LNCaP clone FGC (cell line): Measurements from ENCODE around the gene DLGAP1.

ENCODE experiments used
- DNase-seq: peaks from one replicate; pipeline ENCODE4 v3.0.0-alpha.2; 2011; ENCODE audit warnings: low read depth
- H3K4me3 ChIP-seq: 2 replicates; pipeline ENCODE4 v1.5.1; 2011; ENCODE audit warnings: mild to moderate bottlenecking, low read depth, low read length, control low read depth
- TF ChIP-seq, protein P1 (sequence below): IDR thresholded peaks from 2 replicates; pipeline ENCODE4 v1.5.1; 2012; ENCODE audit warnings: mild to moderate bottlenecking; ENCODE audit not compliant: control insufficient read depth, insufficient read depth; ENCODE audit errors: extremely low read depth

Gene DLGAP1

DNA sequence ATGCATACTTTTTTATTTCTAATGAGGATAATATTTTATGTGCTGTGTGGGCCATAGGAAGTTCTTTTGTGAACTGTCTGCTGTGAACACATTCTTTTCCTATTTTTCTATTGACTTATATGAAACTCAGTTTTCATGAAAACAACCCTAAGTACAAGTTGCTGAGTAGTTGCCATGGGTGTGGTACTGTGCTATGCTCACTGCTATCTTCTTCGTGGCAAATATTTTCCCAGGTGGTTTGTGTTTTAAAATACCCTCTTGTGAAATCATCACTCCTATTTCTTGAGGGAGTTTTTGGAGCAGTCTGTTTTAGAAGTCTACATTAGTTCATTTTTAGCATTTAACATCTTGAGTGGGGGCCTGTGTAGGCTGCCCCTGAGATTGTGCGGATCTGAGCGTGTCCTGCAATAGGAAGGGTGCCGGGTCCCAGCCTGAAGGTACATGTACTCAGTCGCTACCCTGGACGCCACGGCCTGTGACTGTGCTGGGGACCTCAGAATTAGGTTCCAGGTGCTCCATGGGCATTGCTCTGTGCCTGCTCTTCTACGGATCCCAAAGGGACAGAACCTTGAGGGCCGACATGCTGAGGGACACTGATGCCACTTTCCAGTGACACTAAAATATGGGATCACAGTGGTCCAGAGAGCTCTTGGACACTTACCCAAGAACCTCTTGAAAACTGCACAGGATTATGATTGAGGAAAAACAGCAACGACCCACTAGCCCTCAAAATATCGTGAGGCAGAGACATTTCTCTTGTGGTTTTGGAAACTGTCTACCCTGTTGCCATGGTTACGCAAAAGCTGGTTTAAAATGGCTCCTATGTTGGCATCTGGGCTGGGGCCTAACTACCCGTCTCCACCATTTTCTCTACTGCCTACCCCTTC is 524.7 kb downstream of the DLGAP1 start:
- TF ChIP-seq, protein P1, sequence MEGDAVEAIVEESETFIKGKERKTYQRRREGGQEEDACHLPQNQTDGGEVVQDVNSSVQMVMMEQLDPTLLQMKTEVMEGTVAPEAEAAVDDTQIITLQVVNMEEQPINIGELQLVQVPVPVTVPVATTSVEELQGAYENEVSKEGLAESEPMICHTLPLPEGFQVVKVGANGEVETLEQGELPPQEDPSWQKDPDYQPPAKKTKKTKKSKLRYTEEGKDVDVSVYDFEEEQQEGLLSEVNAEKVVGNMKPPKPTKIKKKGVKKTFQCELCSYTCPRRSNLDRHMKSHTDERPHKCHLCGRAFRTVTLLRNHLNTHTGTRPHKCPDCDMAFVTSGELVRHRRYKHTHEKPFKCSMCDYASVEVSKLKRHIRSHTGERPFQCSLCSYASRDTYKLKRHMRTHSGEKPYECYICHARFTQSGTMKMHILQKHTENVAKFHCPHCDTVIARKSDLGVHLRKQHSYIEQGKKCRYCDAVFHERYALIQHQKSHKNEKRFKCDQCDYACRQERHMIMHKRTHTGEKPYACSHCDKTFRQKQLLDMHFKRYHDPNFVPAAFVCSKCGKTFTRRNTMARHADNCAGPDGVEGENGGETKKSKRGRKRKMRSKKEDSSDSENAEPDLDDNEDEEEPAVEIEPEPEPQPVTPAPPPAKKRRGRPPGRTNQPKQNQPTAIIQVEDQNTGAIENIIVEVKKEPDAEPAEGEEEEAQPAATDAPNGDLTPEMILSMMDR: no peak
- H3K4me3 ChIP-seq: no peak overlapping the region
- DNase-seq: no peak

GRCh38 chr18:3924455-3924854 is 530.7 kb downstream of the DLGAP1 start:
- DNase-seq: no peak
- TF ChIP-seq, protein P1: no peak

GRCh38 chr18:3923750-3924149 is 531.4 kb downstream of the DLGAP1 start:
- DNase-seq: no peak
- H3K4me3 ChIP-seq: no peak overlapping the region
- TF ChIP-seq, protein P1: no peak

More at GRCh38 chr18:3924455-3924854, 530.7 kb downstream of the DLGAP1 start:
- no peak overlapping the region for H3K4me3 ChIP-seq

DNA sequence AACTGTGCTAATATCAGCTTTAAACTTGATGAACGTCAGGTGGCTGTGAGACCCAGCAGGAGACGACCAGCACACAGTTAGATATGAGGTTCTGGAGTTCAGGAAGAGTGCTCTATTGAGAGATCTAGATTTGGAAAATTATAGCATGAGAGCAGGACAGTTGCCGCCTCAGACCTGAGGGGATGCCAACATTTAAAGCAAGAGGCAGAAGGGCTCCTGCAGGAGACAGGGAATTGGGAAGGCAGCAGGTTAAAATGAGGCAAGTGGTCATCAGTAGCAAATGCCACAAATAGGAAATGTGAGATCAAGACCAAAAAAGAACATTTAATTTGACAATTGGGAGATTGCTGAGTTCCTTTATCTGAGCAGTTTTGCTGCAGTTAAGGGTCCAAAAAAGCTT is 533.3 kb downstream of the DLGAP1 start:
- no peak for DNase-seq
- TF ChIP-seq, protein P1: no peak
- H3K4me3 ChIP-seq: no peak overlapping the region

DNA sequence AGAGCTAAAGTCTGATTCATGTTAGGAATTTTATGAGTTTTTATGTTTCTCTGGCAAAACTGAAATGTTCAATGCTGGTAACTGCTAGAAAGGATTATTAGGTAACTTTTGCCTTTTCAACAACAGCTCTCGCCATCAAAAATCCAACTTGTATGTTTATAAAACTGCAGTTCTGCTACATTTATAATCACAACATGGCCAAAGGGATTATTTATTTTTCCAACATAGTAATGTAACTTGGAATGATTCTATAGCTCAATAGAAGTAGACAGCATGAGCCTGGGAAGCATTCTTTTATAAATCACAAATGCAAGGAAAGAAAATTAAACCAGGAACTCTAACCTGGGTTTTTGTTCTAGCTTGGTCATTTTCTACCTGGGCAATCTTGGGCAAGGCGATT is 534.3 kb downstream of the DLGAP1 start:
- no peak for DNase-seq
- TF ChIP-seq, protein P1: no peak
- H3K4me3 ChIP-seq: no peak overlapping the region

DNA sequence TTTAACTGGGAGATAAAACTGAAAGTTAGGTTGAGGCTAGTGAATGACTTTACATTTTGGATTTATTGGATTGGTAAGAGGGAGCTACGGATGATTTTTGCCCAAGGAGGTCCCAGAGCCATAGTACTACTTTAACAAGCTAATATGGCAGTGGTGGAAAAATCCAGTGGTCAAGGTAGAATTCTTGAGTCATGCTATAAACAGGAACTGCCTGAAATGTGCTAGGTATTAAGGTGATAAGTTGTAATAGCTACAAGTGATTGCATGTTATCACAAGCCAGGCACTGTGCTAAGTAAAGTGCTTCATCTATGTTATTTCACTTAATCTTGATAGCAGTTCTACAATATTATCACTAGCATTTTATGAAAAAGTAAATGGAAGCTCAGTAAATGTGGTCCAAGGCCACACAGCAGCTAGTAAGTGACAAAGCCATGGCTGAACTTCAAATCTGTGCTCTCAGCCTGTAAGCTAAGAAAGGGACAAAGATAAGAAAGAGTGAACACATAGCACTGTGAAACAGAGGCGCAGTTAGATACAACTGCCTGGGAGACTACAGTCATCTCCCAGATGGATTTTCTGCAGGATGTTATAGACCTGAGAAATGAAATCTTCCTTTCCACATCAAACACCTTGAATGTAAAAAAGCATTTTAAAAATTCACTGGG is 535.6 kb downstream of the DLGAP1 start:
- TF ChIP-seq, protein P1: no peak
- H3K4me3 ChIP-seq: no peak overlapping the region
- DNase-seq: no peak
